ENCODE data around the gene PAX9. TPM values are rescaled to one million over a fixed set of nuclear protein-coding genes. Genes with fewer than 3 reads are reported as not detected.

Gene PAX9
- total and polyA plus RNA-seq, 2 of the 13 experiments (the other 11 are each of a cell fraction or from before 2014, with no cell fraction given), result 0.03 TPM; not detected in 1

- Histone ChIP-seq H2AFZ (ENCODE audit: low read length) (no peak overlapping the region), H3K36me3 (replicated peaks in 1 of 2; ENCODE audit: control insufficient read depth in 1 of 2, insufficient read depth in 2 of 2, low read length in 2 of 2) (no peaks in the 10 kb centered on the region), H3K9ac (ENCODE audit: insufficient read depth, low read depth, low read length) (no peak overlapping the region), H3K27me3 (ENCODE audit: control insufficient read depth in 1 of 2, insufficient read depth in 2 of 2, low read length in 2 of 2) (no peaks in the 10 kb centered on the region), H3K4me1 (ENCODE audit: insufficient read depth, low read length) (peaks cover 6% of the 10 kb centered on the region; the same call in 1 of the 2 replicates), H3K27ac (ENCODE audit: extremely low read length, insufficient read depth, low read length) (no peak overlapping the region), H3K4me3 (replicated peaks in 1 of 3; ENCODE audit: insufficient read depth in 1 of 3, low read depth in 2 of 3, low read length in 3 of 3) (no peak overlapping the region), H3K4me2 (ENCODE audit: low read depth, low read length) (no peak overlapping the region), H3K9me3 (ENCODE audit: low read length) (no peaks in the 10 kb centered on the region), H4K20me1 (ENCODE audit: insufficient read depth, low read length) (no peaks in the 10 kb centered on the region), H3K79me2 (ENCODE audit: insufficient read depth, low read length) (no peaks in the 10 kb centered on the region)
- ATAC-seq (no peak), DNase-seq (ENCODE audit: low spot score) (no peak), FAIRE-seq (no peak)
- intact Hi-C loops (cut with micrococcal nuclease; ENCODE audit: unreplicated experiment) (no loop called here), in situ Hi-C loops (cut with HindIII; ENCODE audit: extremely low pct_ligation_motif_present, low pct_unique_long_range_greater_than_20kb) (no loop called here)
- no TSS peak for BruUV-seq (replicated peaks)
- TF ChIP-seq MXD1 (CRISPR knock-in tag; IDR thresholded peaks at IDR 0.05) (no peak), ZBTB2 (CRISPR knock-in tag; IDR thresholded peaks at IDR 0.05; ENCODE audit: low read depth) (no peak), KLF11 (CRISPR knock-in tag; IDR thresholded peaks at IDR 0.05) (no peak), MNT (IDR thresholded peaks at IDR 0.05) (peak; percentile 100)
- 0% methylated on average over 1 of the region's 1 CpG for WGBS (ENCODE audit: low lambda C conversion rate)
- CTCF ChIA-PET (ENCODE audit: low intra/inter-chr PET ratio, low total read pairs), result no interaction called here
- POLR2A ChIA-PET, result no interaction called here
These were observed 60.2 kb downstream of the PAX9 start for GRCh38 chr14:36721877-36722276.

- no peak for FAIRE-seq
- Histone ChIP-seq H3K4me2 (ENCODE audit: low read depth, low read length) (no peak overlapping the region), H3K36me3 (replicated peaks in 1 of 2; ENCODE audit: control insufficient read depth in 1 of 2, insufficient read depth in 2 of 2, low read length in 2 of 2) (no peaks in the 10 kb centered on the region), H3K27me3 (ENCODE audit: control insufficient read depth in 1 of 2, insufficient read depth in 2 of 2, low read length in 2 of 2) (no peaks in the 10 kb centered on the region), H3K9me3 (ENCODE audit: low read length) (no peaks in the 10 kb centered on the region), H3K9ac (ENCODE audit: insufficient read depth, low read depth, low read length) (no peak overlapping the region), H3K79me2 (ENCODE audit: insufficient read depth, low read length) (no peaks in the 10 kb centered on the region), H3K4me1 (ENCODE audit: insufficient read depth, low read length) (no peaks in the 10 kb centered on the region), H4K20me1 (ENCODE audit: insufficient read depth, low read length) (no peaks in the 10 kb centered on the region), H2AFZ (ENCODE audit: low read length) (no peak overlapping the region), H3K4me3 (replicated peaks in 1 of 3; ENCODE audit: insufficient read depth in 1 of 3, low read depth in 2 of 3, low read length in 3 of 3) (no peak overlapping the region), H3K27ac (ENCODE audit: extremely low read length, insufficient read depth, low read length) (no peak overlapping the region)
- WGBS (ENCODE audit: low lambda C conversion rate), result 0% methylated on average over 2 of the region's 2 CpGs
- CTCF ChIA-PET (ENCODE audit: low intra/inter-chr PET ratio, low total read pairs), result no interaction called here
- POLR2A ChIA-PET, result no interaction called here
- ATAC-seq, result no peak
- DNase-seq (ENCODE audit: low spot score), result no peak
- in situ Hi-C loops (cut with HindIII; ENCODE audit: extremely low pct_ligation_motif_present, low pct_unique_long_range_greater_than_20kb) (no loop called here), intact Hi-C loops (cut with micrococcal nuclease; ENCODE audit: unreplicated experiment) (no loop called here)
- no TSS peak for BruUV-seq (replicated peaks)
- no peak for TF ChIP-seq ZNF598 (CRISPR knock-in tag; IDR thresholded peaks at IDR 0.05; ENCODE audit: borderline replicate concordance)
- no peak for TF ChIP-seq POGZ (CRISPR knock-in tag; IDR thresholded peaks at IDR 0.05)
- no peak for TF ChIP-seq ERF (CRISPR knock-in tag; IDR thresholded peaks at IDR 0.05)
- no peak for TF ChIP-seq NR2F6 (IDR thresholded peaks at IDR 0.05)
- no peak for TF ChIP-seq NR2F6 (CRISPR knock-in tag; IDR thresholded peaks at IDR 0.05)
- TF ChIP-seq ZNF142 (CRISPR knock-in tag; IDR thresholded peaks at IDR 0.05), result no peak
- no peak for TF ChIP-seq ZBTB7A (CRISPR knock-in tag; IDR thresholded peaks at IDR 0.05)
These were observed 61.9 kb downstream of the PAX9 start for GRCh38 chr14:36723530-36723929.

All from HepG2 (cell line).